ENCODE data around the gene KAZN. TPM values are rescaled to one million over a fixed set of nuclear protein-coding genes. Genes with fewer than 3 reads are reported as not detected.
"Not testable (repeated sequence)": the region's sequence is repeated elsewhere in the genome, so short reads cannot be mapped to it uniquely, and the experiment has no call there.

The KAZN gene
- 5.1 and 7.7 TPM in 2 replicates for total RNA-seq (2014; rRNA removed)
- 13.2 TPM for polyA plus RNA-seq (2012)

DNA sequence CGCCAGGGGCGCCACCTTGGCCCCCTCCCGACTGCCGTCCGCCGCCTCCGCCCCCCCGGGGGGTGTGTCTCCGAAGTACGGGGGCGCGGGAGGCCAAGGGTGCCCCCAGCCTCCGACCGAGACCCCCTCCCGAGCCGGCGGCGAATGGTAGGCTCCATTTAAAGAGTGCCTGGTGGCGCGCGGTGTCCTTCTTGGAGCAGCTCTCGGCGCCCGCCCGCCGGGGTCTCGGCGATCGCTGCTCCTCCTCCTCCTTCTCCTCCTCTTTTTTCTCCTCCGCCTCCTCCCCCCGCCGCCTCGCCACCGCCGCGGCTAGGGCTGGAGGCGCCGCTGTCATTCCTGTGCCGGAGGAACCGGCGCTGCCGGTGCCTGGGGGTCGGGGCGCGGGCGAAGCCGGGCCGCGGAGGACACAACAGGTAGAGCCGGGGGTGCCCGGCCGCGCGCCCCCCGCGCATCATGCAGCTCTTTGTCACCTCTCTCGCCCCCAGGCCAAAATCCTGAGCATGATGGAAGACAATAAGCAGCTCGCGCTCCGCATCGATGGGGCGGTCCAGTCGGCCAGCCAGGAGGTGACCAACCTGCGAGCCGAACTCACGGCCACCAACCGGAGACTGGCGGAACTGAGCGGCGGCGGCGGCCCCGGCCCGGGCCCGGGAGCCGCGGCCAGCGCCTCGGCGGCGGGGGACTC is at the start of gene KAZN:
Gene KAZN (plus strand): TSS at position 188 of the 685 bp plus-strand sequence.
- DNase-seq (ENCODE audit: low read depth) = no peak

DNA sequence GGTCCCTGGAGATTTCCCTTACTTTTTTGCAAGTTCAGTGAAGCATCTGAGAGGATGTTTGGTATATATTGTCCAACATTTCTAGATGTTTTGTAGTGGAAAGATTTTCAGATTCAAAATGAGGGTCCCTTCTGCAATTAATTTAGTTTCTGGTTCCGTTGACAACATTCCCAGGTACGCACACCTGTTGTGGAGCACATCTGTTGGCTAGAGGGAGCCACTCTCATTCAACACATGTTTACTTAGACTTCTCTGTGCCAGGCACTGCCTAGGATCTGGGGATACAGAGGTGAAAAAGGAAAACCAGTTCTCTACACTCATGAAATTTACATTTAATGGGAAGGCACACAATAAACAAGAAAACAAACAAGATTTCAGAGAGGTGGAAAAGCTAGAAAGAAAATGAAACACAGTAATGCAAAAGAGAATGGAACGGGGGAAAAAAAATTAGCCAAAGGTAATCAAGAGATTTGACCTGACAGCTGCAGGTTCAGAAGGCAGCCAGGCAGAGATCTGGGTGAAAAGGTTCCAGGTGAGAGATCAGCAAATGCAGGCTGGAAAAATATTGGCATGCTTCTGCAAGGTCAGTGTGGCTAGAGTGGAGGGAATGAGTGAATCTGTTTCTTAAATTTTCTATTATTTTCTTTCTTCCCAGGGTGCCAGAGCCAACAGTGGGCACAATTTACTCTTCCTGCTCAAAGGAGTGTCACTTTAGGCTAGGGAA is 48.4 kb upstream of the KAZN start:
- DNase-seq (ENCODE audit: low read depth) = no peak

DNA sequence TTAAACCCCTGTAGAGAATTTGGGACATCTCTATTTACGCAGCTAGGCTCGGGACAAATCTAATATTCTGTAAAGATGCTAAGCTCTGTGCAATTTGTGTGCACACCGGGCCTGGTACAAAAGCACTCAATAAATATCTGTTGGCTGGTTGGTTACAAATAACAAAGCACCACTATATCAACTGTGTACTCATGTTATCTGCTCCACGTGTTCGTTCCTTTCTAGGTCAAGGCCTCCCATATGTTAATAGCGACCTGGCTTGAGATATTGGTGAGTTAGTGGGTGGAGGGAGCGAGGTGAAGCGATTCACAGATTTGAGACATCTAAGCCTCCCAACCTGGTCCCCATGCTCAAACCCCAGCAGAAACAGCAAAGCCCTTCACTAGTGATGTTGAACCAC is 47.1 kb upstream of the KAZN start:
- DNase-seq (ENCODE audit: low read depth) = no peak

DNA sequence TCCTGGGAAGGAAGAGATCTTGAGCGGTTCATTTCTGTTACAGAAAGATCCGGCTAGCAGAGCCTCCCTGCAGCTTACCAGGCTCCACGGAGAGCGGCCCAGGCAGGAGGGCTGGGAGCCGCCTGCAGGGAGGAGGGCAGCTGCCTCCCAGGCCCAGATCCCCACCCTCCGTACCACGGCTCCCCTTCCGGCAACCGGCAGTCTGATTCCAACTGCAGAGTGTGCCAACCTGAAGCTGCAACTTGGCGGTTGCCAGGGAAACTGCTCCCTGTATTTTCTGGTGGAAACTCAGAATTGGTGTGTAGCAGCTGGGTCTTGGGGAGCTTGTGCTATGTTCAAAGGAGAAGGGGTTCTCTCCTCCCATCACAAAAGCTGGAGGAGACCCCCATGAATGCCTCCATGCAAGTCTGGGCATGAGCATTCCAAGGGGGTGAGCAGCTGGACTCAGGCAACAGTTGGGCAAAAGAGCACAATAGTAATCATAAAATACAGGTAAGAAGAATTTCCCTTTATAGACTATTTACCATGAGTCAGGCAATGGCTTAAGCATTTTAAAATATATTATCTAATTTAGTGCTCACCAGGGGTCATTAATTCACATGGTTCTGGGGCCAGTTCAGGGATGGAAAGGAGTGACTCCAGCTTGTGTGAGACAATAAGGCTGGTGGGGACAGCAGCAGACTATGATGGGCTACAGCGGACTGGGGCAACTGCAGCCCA is 46.1 kb upstream of the KAZN start:
- DNase-seq (ENCODE audit: low read depth) = no peak

DNA sequence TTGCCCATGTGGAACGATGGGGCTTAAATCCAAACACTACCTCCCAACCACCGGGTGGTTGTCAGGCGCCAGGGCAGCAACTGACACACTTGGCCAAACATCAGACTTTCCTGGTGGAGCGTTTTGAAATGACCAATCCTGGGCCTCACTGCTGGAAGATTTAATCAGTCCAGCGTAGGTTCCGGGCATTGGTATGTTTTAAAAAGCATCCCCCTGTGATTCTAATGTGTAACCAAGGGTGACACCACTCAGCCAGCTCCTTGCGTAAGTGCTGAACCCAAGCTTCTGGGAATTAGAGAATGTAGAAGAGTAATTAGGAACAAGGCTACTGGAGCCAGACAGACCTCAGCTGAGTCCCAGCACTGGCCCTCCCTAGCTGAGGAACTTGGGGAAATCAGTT is 44.8 kb upstream of the KAZN start:
- no peak for DNase-seq (ENCODE audit: low read depth)

DNA sequence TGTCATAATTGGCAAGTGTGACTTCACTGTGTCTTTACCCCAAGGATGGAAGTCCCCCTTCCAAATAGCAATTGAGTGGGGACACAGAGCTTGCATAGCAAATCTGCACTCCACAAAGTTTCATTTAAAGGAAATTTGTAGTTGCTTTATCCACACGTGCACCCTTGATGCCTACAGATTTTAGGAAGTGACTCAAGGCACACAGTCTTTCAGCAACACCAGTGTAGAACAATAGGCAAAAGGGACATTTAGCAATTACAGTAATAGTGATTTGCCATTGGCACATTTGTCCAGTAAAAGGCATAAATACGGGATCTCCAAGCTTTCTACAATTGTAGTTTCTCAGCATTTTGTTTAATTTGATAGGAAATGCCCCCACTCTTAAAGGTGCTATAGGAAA is 43.4 kb upstream of the KAZN start:
- DNase-seq (ENCODE audit: low read depth) = no peak

DNA sequence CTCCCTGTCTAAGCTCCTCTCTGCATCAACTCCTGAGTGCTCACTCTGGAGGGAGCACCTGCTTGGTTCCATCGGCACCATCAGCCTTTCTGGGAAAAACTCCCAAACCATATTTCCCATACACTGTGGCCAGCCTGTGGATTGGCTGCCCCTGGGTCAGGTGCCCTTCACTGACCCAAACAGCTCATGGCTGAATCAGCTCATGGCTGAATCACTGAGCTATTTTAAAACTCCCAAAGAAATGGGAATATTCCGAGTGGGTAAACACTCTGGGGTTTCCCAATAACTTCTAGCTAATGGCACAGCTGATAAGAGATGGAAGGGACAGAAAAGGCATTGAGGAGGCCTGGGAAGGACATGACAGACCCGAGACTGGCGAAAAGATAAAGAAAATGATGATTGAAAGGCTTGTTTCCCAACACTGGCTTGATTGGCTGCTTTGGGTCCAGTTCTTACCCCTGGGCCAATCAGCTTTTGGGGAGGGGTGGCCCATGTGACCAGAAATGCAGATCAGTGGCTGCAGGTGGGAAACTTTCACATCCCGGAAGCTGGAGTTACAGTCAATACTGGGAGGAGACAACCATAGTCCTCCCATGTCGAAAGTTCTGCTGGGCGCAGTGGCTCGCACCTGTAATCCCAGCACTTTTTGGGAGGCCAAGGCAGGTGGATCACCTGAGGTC is 37.3 kb upstream of the KAZN start:
- peak; percentile 8 for DNase-seq (ENCODE audit: low read depth)

DNA sequence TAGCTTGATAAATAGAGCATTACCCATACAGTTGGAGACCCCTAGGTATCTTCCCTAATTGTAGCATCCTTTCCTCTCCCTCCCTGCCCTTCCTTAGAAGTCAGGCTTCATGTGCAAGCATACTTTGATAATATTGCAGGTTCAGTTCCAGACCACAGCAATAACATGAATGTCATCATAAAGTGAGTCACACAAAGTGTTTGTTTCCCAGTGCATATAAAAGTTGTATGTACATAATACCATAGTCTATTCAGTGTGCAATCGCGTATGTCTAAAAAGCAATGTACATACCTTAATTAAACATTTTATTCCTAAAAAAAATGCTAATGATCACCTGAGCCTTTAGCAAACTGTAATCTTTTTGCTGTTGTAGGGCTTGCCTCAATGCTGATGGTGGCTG is 33.4 kb upstream of the KAZN start:
- DNase-seq (ENCODE audit: low read depth) = no peak

DNA sequence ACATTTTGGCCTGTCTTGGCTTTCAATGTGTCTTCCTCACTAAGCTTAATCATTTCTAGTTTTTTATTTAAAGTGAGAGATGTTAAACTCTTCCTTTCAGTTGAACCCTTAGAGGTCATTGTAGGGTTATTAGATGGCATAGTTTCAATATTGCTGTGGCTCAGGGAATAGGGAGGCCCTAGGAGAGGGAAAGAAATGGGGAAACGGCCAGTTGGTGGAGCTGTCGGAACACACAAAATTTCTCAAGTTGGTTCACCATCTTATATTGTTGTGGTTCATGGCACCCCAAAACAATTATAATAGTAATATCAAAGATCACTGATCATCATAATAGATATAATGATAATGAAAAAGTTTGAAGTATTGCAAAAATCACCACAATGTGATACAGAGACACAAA is 31.4 kb upstream of the KAZN start:
- no peak for DNase-seq (ENCODE audit: low read depth)

DNA sequence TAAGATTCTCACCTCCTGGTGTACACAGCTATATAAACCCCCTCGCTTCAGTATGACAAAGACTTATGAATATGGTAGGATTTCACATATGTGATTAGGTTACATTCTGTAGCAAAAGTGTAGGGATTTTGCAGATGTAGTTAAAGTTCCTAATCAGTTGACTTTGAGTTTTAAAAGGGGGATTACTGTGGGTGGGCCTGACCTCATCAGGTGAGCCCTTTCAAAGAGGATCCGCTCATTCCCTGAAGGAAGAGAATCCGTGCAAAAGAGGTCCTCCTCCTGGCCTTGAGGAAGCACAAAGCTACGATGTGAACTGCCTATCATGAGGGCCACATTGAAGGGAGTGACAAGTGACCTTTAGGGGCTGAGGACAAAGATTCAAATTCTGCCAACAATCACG is 30.6 kb upstream of the KAZN start:
- DNase-seq (ENCODE audit: low read depth) = no peak

DNA sequence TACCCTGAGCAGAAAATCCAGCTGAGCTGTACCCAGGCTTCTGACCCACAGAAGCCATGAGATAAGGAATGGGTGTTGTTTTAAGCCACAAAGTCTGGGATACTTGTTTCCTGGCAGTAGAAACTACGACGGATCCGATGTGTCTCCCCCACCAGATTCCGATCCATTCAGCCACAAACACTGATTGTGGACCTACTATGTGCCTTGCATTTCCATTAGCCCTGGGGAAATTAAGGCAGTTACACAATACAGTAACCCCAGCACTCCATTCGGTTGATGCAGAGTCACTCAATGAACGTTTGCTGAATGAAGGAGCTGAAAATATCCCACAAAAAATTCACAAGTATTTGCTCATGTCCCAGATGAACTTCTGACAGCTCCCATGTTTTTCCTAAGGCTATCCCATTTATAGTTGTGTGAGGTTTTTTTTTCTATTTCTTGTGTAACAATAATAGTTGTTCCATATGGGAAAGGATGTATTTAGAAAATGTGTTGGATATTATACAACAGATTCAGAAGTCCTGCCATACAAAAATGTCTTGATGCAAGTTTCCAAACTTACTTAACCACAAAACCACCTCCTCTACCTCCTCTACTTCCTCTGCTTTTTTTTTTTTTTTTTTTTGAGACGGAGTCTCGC is 29.6 kb upstream of the KAZN start:
- DNase-seq (ENCODE audit: low read depth) = no peak

DNA sequence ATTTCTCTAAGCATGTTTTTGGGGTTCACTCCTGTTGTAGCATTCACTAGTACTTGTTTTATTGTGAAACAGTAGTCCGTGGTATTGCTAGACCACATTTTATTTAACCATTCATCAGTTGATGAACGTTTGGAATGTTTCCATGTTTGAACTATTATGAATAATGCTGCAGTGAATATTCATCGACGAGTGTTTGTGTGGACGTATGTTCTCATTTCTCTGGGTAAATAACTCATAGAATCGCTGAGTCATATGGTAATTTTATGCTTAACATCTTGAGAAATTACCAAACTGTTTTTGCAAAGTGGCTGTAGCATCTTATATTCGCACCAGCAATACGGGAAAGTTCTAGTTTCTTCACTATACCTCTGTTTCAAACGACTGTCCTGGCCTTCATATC is 28.0 kb upstream of the KAZN start:
- DNase-seq (ENCODE audit: low read depth) = no peak

DNA sequence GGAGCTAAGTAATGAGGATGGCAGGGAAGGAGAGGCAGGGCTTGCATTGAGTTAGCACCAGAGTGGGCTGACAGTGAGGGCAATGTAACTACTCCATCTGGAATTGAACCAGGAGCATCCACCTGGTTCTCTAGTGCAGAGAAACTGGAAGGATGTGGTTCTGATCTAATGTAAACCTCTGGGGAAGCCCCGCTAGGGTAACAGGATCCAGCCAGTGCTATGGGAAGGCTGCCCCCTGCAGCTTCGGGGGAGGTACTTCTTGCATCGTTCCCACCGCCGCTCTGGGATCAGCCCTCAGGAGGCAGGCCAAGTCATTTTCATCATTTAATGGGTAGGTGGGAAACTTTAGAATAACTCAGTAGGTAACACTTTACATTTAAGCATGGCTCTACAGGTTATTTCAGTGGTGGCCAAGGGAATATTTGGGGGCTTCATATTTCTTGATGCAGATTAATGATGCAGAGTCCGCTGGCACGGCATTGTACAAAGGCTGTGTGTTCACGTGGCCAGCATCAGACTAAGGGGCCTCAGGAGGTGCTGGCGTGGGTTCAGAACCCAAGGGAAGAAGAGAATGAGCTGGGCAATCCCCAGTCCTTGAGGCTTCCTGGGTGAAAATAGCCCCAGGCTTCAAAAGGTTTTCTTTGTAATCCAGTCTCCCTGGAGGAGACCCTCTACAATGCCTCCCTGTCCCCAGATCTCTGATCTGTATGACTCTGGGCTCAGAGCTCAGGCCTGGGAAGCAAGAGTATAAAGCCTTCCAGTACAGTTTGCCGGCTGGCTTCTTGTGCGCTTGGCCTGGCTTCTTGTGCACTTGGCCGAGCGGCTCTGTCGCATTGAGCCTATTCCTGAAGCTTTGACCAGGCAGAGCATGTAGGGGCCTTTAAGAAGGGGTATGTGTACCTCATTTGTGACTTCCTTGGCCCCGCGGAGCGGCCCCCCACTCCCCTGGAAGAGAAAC is 26.4 kb upstream of the KAZN start:
- no peak for DNase-seq (ENCODE audit: low read depth)

DNA sequence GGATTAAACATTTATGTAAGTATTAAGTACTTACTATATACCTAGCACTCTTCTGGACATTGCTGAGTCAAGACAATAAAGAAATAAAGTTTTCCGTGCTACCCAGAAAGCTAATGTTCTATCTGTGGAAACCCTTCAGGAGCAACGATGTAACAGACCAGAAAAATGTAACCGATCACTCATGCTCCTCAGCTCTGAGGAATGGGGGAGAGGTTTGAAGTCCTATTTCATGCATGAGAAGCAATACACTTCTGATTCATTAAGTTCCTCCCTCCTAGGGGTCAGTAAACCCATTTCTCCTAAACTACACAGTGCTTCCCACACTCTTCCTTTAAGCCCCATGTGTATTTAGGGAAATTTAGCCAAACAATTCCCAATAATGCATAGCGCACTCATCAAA is 25.6 kb upstream of the KAZN start:
- DNase-seq (ENCODE audit: low read depth) = no peak

DNA sequence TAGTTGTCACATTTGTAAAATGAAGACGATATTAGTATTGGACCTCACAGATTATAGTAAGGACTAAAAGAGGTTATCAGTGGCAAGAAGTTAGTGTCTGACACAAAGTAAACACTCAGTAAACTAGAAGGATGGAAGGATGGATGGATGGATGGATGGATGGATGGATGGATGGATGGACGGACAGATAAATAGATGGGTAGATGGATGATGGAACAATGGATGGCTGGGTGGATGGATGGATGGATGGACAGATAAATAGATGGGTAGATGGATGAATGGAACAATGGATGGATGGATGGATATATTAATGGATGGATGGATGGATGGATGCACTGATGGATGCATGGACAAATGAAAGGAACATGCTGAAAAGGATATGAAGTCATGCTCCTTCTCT is 22.3 kb upstream of the KAZN start:
- DNase-seq (ENCODE audit: low read depth) = no peak

DNA sequence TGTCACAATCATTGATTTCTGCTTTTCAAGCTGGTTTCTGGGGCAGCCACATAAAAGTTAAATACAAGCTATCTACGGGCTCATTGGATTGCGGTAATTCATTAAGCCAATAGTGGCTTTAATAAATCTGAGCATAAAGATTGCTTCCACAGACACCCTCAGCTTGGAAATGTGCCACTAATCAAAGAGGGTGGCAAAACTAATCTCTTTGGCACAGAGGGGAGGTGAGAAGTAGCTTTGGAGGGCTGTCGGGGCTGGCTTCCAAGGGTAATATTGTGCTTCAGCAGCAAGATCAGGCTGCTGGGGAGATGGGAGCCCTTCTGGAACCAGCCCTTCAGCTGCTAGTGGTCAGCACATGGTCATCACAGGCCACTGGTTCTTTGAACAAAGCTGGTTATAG is 21.2 kb upstream of the KAZN start:
- no peak for DNase-seq (ENCODE audit: low read depth)

DNA sequence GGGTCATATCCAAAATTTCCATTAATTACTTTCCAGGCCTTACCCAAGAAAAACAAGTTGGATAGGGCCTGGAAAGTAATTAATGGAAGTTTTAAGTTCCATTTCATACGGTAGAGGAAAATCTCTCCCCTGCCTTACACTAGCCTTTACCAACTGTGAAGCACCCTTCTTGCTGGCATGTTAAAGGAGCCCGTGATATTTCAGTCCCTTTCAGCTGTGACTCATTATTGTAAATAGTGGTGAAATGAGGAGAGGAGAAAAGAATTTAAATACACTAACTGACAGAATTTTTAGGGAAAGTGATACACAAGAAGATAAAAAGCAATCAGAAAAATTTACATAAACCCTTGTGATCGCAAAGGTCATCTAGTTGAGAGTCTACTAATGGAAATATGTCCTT is 20.3 kb upstream of the KAZN start:
- DNase-seq (ENCODE audit: low read depth) = no peak

DNA sequence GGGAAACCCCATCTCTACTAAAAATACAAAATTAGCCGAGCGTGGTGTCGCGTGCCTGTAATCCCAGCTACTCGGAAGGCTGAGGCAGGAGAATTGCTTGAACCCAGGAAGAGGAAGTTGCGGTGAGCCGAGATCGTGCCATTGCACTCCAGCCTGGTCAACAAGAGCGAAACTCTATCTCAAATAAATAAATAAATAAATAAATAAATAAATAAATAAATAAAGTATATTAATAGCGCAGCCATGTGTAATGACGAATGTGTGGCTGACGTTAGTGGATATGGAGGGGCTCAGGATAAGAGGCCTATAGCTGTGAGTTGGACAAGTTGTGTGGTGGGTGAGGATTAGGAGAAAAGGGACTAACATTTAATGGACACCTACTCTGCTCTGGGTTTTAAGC is 18.2 kb upstream of the KAZN start:
- not testable (repeated sequence) for DNase-seq (ENCODE audit: low read depth)

DNA sequence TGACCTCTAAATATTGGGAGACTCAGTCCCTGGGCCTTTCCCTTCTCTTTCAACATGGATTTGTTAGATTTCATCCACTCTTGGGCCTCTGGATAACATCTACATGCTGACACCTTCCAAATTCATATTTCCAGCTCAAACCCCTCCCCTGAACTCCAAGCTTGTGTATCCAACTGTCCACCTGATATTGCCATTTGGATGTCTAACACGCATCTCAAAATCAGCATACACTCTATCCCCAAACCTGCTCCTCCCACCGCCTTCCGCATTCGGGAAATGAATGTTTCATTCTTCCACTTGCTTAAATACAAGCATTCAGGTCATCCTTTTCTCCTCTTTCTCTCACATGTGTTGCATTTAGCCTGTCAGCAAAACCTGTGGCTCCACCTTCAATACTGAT is 17.5 kb upstream of the KAZN start:
- no peak for DNase-seq (ENCODE audit: low read depth)

DNA sequence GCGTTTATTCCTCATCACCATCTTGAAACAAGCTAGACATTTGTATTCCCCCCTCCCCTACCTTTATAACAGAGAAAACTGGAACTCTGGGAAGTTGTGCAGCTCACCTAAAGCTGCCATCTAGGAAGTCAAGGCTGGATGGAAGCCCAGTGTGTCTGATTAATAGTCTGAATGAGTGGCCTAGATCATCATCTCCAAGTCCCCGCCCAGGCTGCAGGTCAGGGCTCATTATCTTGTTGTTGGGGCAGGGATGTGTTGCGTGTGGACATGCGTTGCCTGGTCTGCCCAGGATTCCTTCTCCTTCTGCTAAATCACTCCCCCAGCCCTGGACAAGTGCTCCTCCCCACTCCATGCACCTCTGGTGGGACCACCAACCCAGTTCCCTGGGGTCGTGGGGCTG is 14.7 kb upstream of the KAZN start:
- no peak for DNase-seq (ENCODE audit: low read depth)

DNA sequence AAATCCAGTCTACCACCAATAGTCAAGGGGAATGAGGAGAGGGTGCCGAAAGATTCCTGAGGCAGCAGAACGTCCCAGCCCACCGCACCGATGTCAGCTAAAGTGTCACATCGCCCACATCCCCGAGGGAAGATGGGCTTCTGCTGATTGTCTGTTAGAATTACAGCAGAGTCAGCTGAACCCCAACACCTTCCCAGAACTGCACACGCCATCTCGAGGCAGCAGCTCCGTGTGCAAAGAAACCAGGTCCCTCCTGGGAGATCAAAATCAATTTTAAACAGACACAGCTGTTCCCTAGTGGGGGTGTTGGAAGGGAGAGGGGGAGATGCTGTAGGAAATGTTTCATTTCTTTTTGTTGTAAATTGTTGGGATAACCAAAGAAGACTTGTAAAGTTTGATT is 12.8 kb upstream of the KAZN start:
- DNase-seq (ENCODE audit: low read depth) = no peak
